Measurements from ENCODE around the gene PEG3.

DNA sequence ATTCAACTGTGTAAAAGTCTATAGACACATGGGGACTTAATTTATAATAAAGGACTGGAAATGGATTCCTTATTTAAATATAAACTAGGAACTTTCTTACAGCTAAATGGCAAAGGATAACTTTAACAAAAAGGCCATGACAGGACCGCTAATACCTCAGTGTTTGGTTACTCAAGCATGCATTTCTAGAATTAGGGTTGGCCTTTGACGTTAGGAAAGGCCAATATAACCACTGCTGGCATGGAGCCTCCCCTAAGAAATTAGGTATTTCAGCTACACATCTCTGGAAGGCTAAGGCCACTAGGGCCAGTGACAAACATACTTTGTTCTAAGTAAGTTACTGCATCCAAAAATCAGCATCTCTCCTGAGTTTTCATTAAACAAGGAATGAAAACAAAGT, 9.3 kb downstream of the PEG3 start:
- TF ChIP-seq, protein P1, sequence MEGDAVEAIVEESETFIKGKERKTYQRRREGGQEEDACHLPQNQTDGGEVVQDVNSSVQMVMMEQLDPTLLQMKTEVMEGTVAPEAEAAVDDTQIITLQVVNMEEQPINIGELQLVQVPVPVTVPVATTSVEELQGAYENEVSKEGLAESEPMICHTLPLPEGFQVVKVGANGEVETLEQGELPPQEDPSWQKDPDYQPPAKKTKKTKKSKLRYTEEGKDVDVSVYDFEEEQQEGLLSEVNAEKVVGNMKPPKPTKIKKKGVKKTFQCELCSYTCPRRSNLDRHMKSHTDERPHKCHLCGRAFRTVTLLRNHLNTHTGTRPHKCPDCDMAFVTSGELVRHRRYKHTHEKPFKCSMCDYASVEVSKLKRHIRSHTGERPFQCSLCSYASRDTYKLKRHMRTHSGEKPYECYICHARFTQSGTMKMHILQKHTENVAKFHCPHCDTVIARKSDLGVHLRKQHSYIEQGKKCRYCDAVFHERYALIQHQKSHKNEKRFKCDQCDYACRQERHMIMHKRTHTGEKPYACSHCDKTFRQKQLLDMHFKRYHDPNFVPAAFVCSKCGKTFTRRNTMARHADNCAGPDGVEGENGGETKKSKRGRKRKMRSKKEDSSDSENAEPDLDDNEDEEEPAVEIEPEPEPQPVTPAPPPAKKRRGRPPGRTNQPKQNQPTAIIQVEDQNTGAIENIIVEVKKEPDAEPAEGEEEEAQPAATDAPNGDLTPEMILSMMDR (conservative IDR thresholded peaks at IDR 0.05; ENCODE audit: low read depth in 2 of 2) = no peak
- TF ChIP-seq CREB1 (CRISPR knock-in tag; IDR thresholded peaks at IDR 0.05; ENCODE audit: low read depth) (no peak), ZNF114 (CRISPR knock-in tag; IDR thresholded peaks at IDR 0.05) (no peak), EZH2 (IDR thresholded peaks at IDR 0.05; ENCODE audit: low read depth, unreplicated experiment) (no peak), NANOG (IDR thresholded peaks at IDR 0.05; ENCODE audit: borderline replicate concordance) (no peak), EZH2phosphoT487 (IDR thresholded peaks at IDR 0.05; ENCODE audit: unreplicated experiment) (no peak), POLR2AphosphoS5 (IDR thresholded peaks at IDR 0.05; ENCODE audit: low read depth) (no peak), STAT1 (IDR thresholded peaks at IDR 0.05; ENCODE audit: unreplicated experiment) (no peak), JUNB (IDR thresholded peaks at IDR 0.05; ENCODE audit: unreplicated experiment) (no peak), ZNF331 (CRISPR knock-in tag; IDR thresholded peaks at IDR 0.05; ENCODE audit: low read depth) (no peak)
- TF ChIP-seq, protein P2, sequence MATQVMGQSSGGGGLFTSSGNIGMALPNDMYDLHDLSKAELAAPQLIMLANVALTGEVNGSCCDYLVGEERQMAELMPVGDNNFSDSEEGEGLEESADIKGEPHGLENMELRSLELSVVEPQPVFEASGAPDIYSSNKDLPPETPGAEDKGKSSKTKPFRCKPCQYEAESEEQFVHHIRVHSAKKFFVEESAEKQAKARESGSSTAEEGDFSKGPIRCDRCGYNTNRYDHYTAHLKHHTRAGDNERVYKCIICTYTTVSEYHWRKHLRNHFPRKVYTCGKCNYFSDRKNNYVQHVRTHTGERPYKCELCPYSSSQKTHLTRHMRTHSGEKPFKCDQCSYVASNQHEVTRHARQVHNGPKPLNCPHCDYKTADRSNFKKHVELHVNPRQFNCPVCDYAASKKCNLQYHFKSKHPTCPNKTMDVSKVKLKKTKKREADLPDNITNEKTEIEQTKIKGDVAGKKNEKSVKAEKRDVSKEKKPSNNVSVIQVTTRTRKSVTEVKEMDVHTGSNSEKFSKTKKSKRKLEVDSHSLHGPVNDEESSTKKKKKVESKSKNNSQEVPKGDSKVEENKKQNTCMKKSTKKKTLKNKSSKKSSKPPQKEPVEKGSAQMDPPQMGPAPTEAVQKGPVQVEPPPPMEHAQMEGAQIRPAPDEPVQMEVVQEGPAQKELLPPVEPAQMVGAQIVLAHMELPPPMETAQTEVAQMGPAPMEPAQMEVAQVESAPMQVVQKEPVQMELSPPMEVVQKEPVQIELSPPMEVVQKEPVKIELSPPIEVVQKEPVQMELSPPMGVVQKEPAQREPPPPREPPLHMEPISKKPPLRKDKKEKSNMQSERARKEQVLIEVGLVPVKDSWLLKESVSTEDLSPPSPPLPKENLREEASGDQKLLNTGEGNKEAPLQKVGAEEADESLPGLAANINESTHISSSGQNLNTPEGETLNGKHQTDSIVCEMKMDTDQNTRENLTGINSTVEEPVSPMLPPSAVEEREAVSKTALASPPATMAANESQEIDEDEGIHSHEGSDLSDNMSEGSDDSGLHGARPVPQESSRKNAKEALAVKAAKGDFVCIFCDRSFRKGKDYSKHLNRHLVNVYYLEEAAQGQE (IDR thresholded peaks at IDR 0.05; ENCODE audit: unreplicated experiment) = no peak
- TF ChIP-seq, protein P3, sequence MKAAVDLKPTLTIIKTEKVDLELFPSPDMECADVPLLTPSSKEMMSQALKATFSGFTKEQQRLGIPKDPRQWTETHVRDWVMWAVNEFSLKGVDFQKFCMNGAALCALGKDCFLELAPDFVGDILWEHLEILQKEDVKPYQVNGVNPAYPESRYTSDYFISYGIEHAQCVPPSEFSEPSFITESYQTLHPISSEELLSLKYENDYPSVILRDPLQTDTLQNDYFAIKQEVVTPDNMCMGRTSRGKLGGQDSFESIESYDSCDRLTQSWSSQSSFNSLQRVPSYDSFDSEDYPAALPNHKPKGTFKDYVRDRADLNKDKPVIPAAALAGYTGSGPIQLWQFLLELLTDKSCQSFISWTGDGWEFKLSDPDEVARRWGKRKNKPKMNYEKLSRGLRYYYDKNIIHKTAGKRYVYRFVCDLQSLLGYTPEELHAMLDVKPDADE (IDR thresholded peaks at IDR 0.05) = no peak
- TF ChIP-seq, protein P4, sequence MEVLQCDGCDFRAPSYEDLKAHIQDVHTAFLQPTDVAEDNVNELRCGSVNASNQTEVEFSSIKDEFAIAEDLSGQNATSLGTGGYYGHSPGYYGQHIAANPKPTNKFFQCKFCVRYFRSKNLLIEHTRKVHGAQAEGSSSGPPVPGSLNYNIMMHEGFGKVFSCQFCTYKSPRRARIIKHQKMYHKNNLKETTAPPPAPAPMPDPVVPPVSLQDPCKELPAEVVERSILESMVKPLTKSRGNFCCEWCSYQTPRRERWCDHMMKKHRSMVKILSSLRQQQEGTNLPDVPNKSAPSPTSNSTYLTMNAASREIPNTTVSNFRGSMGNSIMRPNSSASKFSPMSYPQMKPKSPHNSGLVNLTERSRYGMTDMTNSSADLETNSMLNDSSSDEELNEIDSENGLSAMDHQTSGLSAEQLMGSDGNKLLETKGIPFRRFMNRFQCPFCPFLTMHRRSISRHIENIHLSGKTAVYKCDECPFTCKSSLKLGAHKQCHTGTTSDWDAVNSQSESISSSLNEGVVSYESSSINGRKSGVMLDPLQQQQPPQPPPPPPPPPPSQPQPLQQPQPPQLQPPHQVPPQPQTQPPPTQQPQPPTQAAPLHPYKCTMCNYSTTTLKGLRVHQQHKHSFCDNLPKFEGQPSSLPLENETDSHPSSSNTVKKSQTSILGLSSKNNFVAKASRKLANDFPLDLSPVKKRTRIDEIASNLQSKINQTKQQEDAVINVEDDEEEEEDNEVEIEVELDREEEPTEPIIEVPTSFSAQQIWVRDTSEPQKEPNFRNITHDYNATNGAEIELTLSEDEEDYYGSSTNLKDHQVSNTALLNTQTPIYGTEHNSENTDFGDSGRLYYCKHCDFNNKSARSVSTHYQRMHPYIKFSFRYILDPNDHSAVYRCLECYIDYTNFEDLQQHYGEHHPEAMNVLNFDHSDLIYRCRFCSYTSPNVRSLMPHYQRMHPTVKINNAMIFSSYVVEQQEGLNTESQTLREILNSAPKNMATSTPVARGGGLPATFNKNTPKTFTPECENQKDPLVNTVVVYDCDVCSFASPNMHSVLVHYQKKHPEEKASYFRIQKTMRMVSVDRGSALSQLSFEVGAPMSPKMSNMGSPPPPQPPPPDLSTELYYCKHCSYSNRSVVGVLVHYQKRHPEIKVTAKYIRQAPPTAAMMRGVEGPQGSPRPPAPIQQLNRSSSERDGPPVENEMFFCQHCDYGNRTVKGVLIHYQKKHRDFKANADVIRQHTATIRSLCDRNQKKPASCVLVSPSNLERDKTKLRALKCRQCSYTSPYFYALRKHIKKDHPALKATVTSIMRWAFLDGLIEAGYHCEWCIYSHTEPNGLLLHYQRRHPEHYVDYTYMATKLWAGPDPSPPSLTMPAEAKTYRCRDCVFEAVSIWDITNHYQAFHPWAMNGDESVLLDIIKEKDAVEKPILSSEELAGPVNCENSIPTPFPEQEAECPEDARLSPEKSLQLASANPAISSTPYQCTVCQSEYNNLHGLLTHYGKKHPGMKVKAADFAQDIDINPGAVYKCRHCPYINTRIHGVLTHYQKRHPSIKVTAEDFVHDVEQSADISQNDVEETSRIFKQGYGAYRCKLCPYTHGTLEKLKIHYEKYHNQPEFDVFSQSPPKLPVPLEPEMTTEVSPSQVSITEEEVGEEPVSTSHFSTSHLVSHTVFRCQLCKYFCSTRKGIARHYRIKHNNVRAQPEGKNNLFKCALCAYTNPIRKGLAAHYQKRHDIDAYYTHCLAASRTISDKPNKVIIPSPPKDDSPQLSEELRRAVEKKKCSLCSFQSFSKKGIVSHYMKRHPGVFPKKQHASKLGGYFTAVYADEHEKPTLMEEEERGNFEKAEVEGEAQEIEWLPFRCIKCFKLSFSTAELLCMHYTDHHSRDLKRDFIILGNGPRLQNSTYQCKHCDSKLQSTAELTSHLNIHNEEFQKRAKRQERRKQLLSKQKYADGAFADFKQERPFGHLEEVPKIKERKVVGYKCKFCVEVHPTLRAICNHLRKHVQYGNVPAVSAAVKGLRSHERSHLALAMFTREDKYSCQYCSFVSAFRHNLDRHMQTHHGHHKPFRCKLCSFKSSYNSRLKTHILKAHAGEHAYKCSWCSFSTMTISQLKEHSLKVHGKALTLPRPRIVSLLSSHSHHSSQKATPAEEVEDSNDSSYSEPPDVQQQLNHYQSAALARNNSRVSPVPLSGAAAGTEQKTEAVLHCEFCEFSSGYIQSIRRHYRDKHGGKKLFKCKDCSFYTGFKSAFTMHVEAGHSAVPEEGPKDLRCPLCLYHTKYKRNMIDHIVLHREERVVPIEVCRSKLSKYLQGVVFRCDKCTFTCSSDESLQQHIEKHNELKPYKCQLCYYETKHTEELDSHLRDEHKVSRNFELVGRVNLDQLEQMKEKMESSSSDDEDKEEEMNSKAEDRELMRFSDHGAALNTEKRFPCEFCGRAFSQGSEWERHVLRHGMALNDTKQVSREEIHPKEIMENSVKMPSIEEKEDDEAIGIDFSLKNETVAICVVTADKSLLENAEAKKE (CRISPR knock-in tag; IDR thresholded peaks at IDR 0.05) = no peak
